HCT116 (cell line): ENCODE data around the gene CAPN5. TPM values are rescaled to one million over a fixed set of nuclear protein-coding genes. Genes with fewer than 3 reads are reported as not detected.

Experiments used
- ATAC-seq: fragments of 200-7000 bp; cut with Tn5 transposase; 2 replicates; pipeline ENCODE4 v1.9.1; 2020; ENCODE audit warnings: mild to moderate bottlenecking, moderate library complexity
- BruUV-seq: library from RNA; stranded (reverse); fragments of 400-500 nt; replicated peaks from 2 replicates; lab custom pipeline; 2021; lab: Mats Ljungman, UMichigan
- CTCF ChIA-PET: fragments of 300-600 bp; sonication (Branson Sonifier 250); formaldehyde crosslinking; loops from one replicate; lab custom pipeline; 2021; ENCODE audit warnings: antibody characterized with exemption; lab: Charles Lee
- POLR2A ChIA-PET: fragments of 300-600, 350-600 bp; sonication (Branson Sonifier 250); formaldehyde crosslinking; loops from one replicate; lab custom pipeline; 2021; ENCODE audit warnings: antibody characterized with exemption; lab: Charles Lee
- RAD21 ChIA-PET, 2 experiments: fragments of 300-600 bp; sonication (Branson Sonifier 250); formaldehyde crosslinking; loops; one replicate each; lab custom pipeline; 2023; ENCODE audit warnings: low total read pairs in 2 of 2; ENCODE audit not compliant: uncharacterized antibody in 2 of 2, unreplicated experiment in 2 of 2, low non-redundant PET in 1 of 2; lab: Charles Lee
- DNase-seq: peaks from one replicate; pipeline ENCODE4 v3.0.0-alpha.2; 2010; ENCODE audit warnings: low read depth, low spot score
- H2AFZ ChIP-seq: fragments of 200-600 bp; shearing (Covaris generic), sonication (generic); 2 replicates; pipeline ENCODE4 v1.6.1; 2017; ENCODE audit warnings: low read depth, mixed run types, mixed read lengths, antibody characterized with exemption, low read length; ENCODE audit not compliant: poor library complexity, severe bottlenecking
- H3K27ac ChIP-seq: 2 replicates; pipeline ENCODE4 v1.5.1; 2012; ENCODE audit warnings: low read depth, low read length
- H3K27me3 ChIP-seq: fragments of 200-600 bp; sonication (generic); 2 replicates; pipeline ENCODE4 v1.6.1; 2016; ENCODE audit warnings: mixed run types, low read length, mixed read lengths; ENCODE audit not compliant: insufficient read depth
- H3K36me3 ChIP-seq, 2 experiments: fragments of 200-500 bp in 1 of 2; fragments of 200-600 bp in 1 of 2; sonication (Bioruptor generic) in 1 of 2; sonication (generic) in 1 of 2; 2 replicates each; pipeline versions ENCODE4 v1.5.1 to v1.6.1; 2014 to 2016; ENCODE audit warnings: low read length in 2 of 2, inconsistent platforms in 1 of 2, mixed read lengths in 1 of 2, mixed run types in 1 of 2; ENCODE audit not compliant: insufficient read depth in 2 of 2, control insufficient read depth in 1 of 2
- H3K4me1 ChIP-seq, 2 experiments: fragments of 200-600 bp in 1 of 2; sonication (generic) in 1 of 2; 2 replicates each; pipeline versions ENCODE4 v1.5.1 to v1.6.1; 2012 to 2017; ENCODE audit warnings: low read length in 2 of 2, inconsistent platforms in 1 of 2, mild to moderate bottlenecking in 1 of 2, mixed read lengths in 1 of 2, mixed run types in 1 of 2, moderate library complexity in 1 of 2; ENCODE audit not compliant: insufficient read depth in 2 of 2, control insufficient read depth in 1 of 2
- H3K4me2 ChIP-seq: fragments of 200-600 bp; sonication (generic); 2 replicates; pipeline ENCODE4 v1.6.1; 2017; ENCODE audit warnings: mixed run types, low read length, mixed read lengths
- H3K4me3 ChIP-seq, 2 experiments: fragments of 200-600 bp in 1 of 2; sonication (generic) in 1 of 2; replicated peaks in 1 of 2; 2 replicates each; pipeline ENCODE4 v1.5.1; 2011 to 2016; ENCODE audit warnings: low read length in 2 of 2, control low read depth in 1 of 2, low read depth in 1 of 2, mild to moderate bottlenecking in 1 of 2, mixed read lengths in 1 of 2, mixed run types in 1 of 2
- H3K79me2 ChIP-seq: fragments of 200-600 bp; sonication (generic); 2 replicates; pipeline ENCODE4 v1.6.1; 2017; ENCODE audit warnings: mild to moderate bottlenecking, mixed run types, low read length, moderate library complexity, mixed read lengths; ENCODE audit not compliant: insufficient read depth
- H3K9ac ChIP-seq: fragments of 200-600 bp; sonication (generic); 2 replicates; pipeline ENCODE4 v1.6.1; 2016; ENCODE audit warnings: low read length, mixed read lengths
- H3K9me2 ChIP-seq: fragments of 200-600 bp; sonication (generic), shearing (Covaris generic); 2 replicates; pipeline ENCODE4 v1.6.1; 2017; ENCODE audit warnings: mixed run types, mild to moderate bottlenecking, moderate library complexity; ENCODE audit not compliant: insufficient read depth
- H3K9me3 ChIP-seq, 2 experiments: fragments of 200-500 bp in 1 of 2; fragments of 200-600 bp in 1 of 2; sonication (Bioruptor generic) in 1 of 2; sonication (generic) in 1 of 2; 2 replicates each; pipeline ENCODE4 v1.6.1; 2014 to 2017; ENCODE audit warnings: low read length in 2 of 2, mixed read lengths in 2 of 2, inconsistent platforms in 1 of 2, low read depth in 1 of 2, mild to moderate bottlenecking in 1 of 2, mixed run types in 1 of 2, moderate library complexity in 1 of 2; ENCODE audit not compliant: control insufficient read depth in 1 of 2, insufficient read depth in 1 of 2
- H4K20me1 ChIP-seq: fragments of 200-600 bp; sonication (generic), shearing (Covaris generic); 2 replicates; pipeline ENCODE4 v1.6.1; 2017; ENCODE audit warnings: mixed run types, mild to moderate bottlenecking, moderate library complexity; ENCODE audit not compliant: insufficient read depth
- CBX3 ChIP-seq: IDR thresholded peaks from 2 replicates; pipeline ENCODE4 v1.6.1; 2012; ENCODE audit warnings: low read depth
- CEBPB ChIP-seq: IDR thresholded peaks from 2 replicates; pipeline ENCODE4 v1.6.1; 2012; ENCODE audit warnings: low read depth
- CTCF ChIP-seq, 3 experiments: fragments of 200-600 bp in 1 of 3; sonication (generic) in 1 of 3; IDR thresholded peaks in 2 of 3; conservative IDR thresholded peaks in 1 of 3; 2 replicates each; pipeline ENCODE4 v1.5.1; 2012 to 2017; ENCODE audit warnings: low read depth in 2 of 3, low read length in 2 of 3, antibody characterized with exemption in 1 of 3, borderline replicate concordance in 1 of 3, control low read depth in 1 of 3, mild to moderate bottlenecking in 1 of 3, mixed read lengths in 1 of 3, mixed run types in 1 of 3, moderate library complexity in 1 of 3; ENCODE audit not compliant: insufficient read depth in 1 of 3
- EGR1 ChIP-seq: IDR thresholded peaks from 2 replicates; pipeline ENCODE4 v1.6.1; 2012; ENCODE audit warnings: low read depth
- ELF1 ChIP-seq: IDR thresholded peaks from 2 replicates; pipeline ENCODE4 v1.6.1; 2012; ENCODE audit warnings: low read depth, borderline replicate concordance
- EZH2phosphoT487 ChIP-seq: fragments of 200-600 bp; IDR thresholded peaks from 2 replicates; pipeline ENCODE4 v1.6.1; 2018; ENCODE audit warnings: antibody characterized with exemption, borderline replicate concordance
- FOSL1 ChIP-seq: IDR thresholded peaks from 2 replicates; pipeline ENCODE4 v1.6.1; 2012; ENCODE audit warnings: low read depth
- JUND ChIP-seq: IDR thresholded peaks from 2 replicates; pipeline ENCODE4 v1.6.1; 2012
- MAX ChIP-seq: IDR thresholded peaks from 2 replicates; pipeline ENCODE4 v1.6.1; 2012
- POLR2AphosphoS5 ChIP-seq: IDR thresholded peaks from 2 replicates; pipeline ENCODE4 v1.6.1; 2011; ENCODE audit warnings: mild to moderate bottlenecking, low read depth, low read length, moderate library complexity
- RAD21 ChIP-seq: IDR thresholded peaks from 2 replicates; pipeline ENCODE4 v1.6.1; 2012; ENCODE audit warnings: low read depth, mild to moderate bottlenecking
- SRF ChIP-seq: IDR thresholded peaks from 2 replicates; pipeline ENCODE4 v1.6.1; 2012; ENCODE audit warnings: low read depth
- TCF7L2 ChIP-seq: IDR thresholded peaks from 2 replicates; pipeline ENCODE4 v1.7.0; 2011; ENCODE audit warnings: borderline replicate concordance, inconsistent platforms; ENCODE audit not compliant: insufficient read depth, insufficient read length; ENCODE audit errors: extremely low read depth
- YY1 ChIP-seq: IDR thresholded peaks from 2 replicates; pipeline ENCODE4 v1.6.1; 2011; ENCODE audit warnings: low read length, low read depth, moderate library complexity, mild to moderate bottlenecking; ENCODE audit not compliant: insufficient replicate concordance; ENCODE audit errors: extremely low read depth
- ZBTB33 ChIP-seq: IDR thresholded peaks from 2 replicates; pipeline ENCODE4 v1.6.1; 2011; ENCODE audit warnings: mild to moderate bottlenecking, low read length, moderate library complexity; ENCODE audit not compliant: insufficient replicate concordance; ENCODE audit errors: extremely low read depth
- ZFX ChIP-seq: fragments of 450-650 bp; IDR thresholded peaks from 2 replicates; pipeline ENCODE4 v1.6.1; 2017
- ZNF274 ChIP-seq: fragments of 200-500 bp; sonication (Bioruptor generic); IDR thresholded peaks from 2 replicates; pipeline ENCODE4 v1.6.1; 2014; ENCODE audit warnings: mild to moderate bottlenecking, low read depth, low read length, inconsistent platforms
- intact Hi-C: fragments of 100-400 bp; cut with micrococcal nuclease; formaldehyde crosslinking; loops from 2 replicates; pipeline ENCODE4 v1.10.0; 2022
- total RNA-seq: library from RNA; stranded (reverse); gene quantifications from one replicate; pipeline ENCODE4 v1.2.1, GENCODE V29; 2021; ENCODE audit not compliant: unreplicated experiment

The CAPN5 gene
- total RNA-seq, 1 experiment from 2014 or later = 8.6 TPM

- no peak overlapping the region for H3K9ac ChIP-seq
- no peaks in the 10 kb centered on the region for H3K9me3 ChIP-seq
- H3K79me2 ChIP-seq = no peaks in the 10 kb centered on the region
- ATAC-seq = no peak
- H3K4me3 ChIP-seq = no peak overlapping the region
- no TSS peak for BruUV-seq
- H3K27me3 ChIP-seq = no peaks in the 10 kb centered on the region
- CTCF ChIA-PET = no interaction called here
- no peak overlapping the region for H3K4me2 ChIP-seq
- peaks cover 3 to 15% of the 10 kb centered on the region in 2 experiments; a peak in 2 of 4 replicates for H3K4me1 ChIP-seq
- POLR2A ChIA-PET = no interaction called here
- H4K20me1 ChIP-seq = no peaks in the 10 kb centered on the region
- H3K36me3 ChIP-seq = no peaks in the 10 kb centered on the region
- no peaks in the 10 kb centered on the region for H3K9me2 ChIP-seq
- H2AFZ ChIP-seq = no peak overlapping the region
- RAD21 ChIA-PET = no interaction called here
- intact Hi-C loops = no loop called here
- TF ChIP-seq CEBPB (no peak), POLR2AphosphoS5 (no peak), ELF1 (no peak), SRF (no peak), TCF7L2 (no peak), JUND (no peak), EGR1 (no peak), ZFX (no peak), ZBTB33 (no peak)
- TF ChIP-seq, all 23 proteins: peak for 0
- no peak for DNase-seq
- no peak overlapping the region for H3K27ac ChIP-seq
Measured at GRCh38 chr11:77125191-77125590, 58.4 kb downstream of the CAPN5 start.

GRCh38 chr11:77125695-77126094, 58.9 kb downstream of the CAPN5 start:
- H3K79me2 ChIP-seq = no peaks in the 10 kb centered on the region
- BruUV-seq = no TSS peak
- no peaks in the 10 kb centered on the region for H3K36me3 ChIP-seq
- H4K20me1 ChIP-seq = no peaks in the 10 kb centered on the region
- ChIA-PET RAD21 (no interaction called here), POLR2A (no interaction called here), CTCF (interaction anchor here (2.6 kb wide), 1 partner anchor 14 kb away, joined by 15 read pairs; no protein-coding TSS in a partner anchor)
- intact Hi-C loops = no loop called here
- DNase-seq = no peak
- no peak for ATAC-seq
- no peak overlapping the region for H3K27ac ChIP-seq
- no peak overlapping the region for H3K4me3 ChIP-seq
- no peak overlapping the region for H2AFZ ChIP-seq
- H3K4me1 ChIP-seq = peaks cover 3 to 15% of the 10 kb centered on the region in 2 experiments; a peak in 2 of 4 replicates
- no peaks in the 10 kb centered on the region for H3K9me2 ChIP-seq
- H3K9me3 ChIP-seq = no peaks in the 10 kb centered on the region
- TF ChIP-seq EGR1 (no peak), ZFX (no peak), ELF1 (no peak), FOSL1 (no peak), JUND (no peak), CTCF (IDR thresholded peaks at IDR 0.05 in 2 of 3, conservative IDR thresholded peaks at IDR 0.05 in 1 of 3; ENCODE audit: borderline replicate concordance in 1 of 3, insufficient read depth in 1 of 3, low read depth in 2 of 3, low read length in 2 of 3) (no peak), ZNF274 (no peak), SRF (no peak), CBX3 (no peak), RAD21 (no peak), EZH2phosphoT487 (no peak), YY1 (no peak), MAX (no peak), POLR2AphosphoS5 (no peak)
- H3K27me3 ChIP-seq = no peaks in the 10 kb centered on the region
- H3K9ac ChIP-seq = no peak overlapping the region
- H3K4me2 ChIP-seq = no peak overlapping the region
